Islet of Langerhans (tissue), 1 donor: Measurements from ENCODE around the gene ARHGEF17.

Experiments
- FAIRE-seq: peaks from one replicate; lab custom pipeline; 2011; peaks lifted over from hg19 to GRCh38; lab: Jason Lieb, UNC

Gene ARHGEF17

DNA sequence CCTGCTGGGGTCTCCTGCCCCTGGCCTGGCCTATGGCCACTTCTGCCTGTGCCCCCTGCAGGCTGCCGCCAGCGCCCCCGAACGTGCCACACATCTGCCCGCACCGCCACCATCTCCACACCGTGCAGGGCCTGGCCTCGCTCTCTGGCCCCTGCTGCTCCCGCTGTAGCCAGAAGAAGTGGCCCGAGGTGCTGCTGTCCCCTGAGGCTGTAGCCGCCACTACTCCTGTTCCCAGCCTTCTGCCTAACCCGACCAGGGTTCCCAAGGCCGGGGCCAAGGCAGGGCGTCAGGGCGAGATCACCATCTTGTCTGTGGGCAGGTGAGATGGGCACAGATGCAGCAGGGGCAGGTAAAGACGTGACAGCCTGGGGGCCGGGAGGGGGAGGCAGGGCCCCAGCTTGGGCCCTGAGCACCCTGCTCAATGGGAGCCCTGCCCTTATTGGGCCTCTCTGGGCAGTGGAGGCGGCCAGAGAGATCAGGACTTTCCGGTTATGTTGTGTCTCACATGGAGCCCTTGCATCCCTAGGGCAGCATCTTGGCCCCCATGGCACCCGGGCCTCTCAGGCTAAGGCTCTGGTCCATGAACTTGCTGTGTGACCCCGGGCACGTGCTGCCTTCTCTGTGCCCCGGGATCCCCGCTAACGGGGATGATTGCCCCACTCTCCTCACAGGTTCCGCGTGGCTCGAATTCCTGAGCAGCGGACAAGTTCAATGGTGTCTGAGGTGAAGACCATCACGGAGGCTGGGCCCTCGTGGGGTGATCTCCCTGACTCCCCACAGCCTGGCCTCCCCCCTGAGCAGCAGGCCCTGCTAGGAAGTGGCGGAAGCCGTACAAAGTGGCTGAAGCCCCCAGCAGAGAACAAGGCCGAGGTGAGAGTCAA is 86.6 kb downstream of the ARHGEF17 start:
- FAIRE-seq = no peak

DNA sequence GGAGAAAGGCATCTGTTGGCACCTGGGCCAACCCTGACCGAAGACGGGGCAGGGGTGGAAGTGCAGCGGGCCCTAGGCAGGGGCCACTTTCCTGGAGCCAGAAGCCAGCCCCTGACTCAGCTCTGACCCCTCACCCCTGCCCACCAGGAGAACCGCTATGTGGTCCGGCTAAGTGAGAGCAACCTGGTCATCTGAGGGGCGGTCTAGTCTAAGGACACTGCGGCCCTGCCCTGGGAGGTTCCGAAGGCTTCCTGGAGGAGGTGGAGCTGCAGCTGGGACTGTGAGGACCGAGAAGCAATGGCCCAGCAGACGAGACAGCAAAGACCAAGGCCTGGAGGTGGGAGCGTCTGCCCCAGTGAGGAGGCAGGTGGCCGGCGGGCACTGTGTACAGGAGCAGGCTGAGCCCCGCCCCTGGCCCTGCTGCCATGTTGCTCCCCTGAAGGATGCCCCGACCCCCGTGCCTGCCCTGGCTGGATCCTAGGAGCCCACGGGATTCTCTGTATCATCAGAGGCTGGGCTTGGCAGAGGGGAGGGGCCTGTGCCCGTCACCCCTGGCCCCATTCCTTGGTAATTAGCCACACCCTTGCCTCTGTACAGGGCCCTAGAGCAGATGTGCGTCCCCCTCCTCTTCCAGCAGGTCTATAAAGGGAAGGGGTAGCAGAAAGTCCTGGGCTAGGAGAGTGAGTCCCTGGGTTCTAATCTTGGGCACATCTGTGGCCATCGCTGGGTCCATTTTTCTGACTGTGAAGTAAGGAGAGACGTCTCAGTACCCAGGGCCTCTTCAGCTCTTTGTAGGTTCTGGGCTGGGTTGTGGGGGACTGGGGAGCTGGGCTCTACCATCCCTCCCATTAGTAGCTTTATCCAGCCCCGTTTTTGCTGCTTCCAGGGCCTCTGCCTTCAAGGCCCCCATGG is 87.5 kb downstream of the ARHGEF17 start:
- FAIRE-seq = no peak

DNA sequence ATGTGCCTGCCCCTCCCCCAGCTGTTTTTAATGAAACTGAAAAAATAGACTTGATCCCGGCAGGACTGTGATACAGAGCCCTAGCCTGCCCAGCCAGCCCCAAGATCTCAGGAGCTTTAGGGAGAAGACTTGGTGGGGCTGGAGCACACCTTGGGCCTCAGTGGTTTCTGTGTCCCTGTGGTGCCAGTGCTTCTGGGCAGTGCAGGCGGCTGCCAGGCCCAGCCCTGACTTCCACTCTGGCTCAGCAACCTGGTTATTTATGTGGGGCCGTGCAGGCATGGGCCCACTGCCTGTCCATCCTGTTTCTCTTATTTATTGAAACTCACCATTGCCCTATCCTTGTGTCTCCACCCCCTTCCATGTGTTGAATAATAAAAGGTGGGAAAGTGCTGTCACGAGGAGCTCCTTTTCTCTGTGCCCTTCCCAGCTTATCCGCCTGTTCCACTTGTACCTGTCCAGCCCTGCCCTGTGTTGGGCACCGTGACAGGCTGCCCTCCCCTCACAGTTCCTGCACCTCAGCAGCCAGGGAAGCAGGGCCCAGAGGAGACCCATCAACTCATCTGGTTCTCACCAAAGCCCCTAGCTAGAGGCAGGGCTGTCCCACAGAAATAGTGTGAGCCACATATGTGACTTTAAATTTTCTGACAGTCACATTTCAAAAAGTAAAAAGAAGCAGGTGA is 88.3 kb downstream of the ARHGEF17 start:
- FAIRE-seq = no peak

DNA sequence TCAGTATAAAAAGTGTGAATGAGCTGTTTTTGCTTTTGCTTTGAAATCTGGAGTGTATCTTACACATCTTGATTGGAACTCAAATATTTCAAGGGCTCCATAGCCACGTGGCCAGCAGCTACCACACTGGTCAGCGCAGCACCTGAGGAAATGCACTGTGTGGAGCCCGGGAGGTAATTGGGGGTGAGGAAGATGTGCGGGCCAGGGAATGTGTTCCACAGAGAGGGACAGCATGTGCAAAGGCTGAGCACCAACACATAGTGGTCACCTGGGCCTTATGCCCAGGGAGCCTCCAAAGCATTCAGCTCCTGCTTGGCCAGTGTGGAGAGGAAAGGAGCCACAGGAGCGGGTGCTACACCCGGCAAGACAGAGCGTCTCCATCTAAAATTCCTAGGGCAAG is 88.9 kb downstream of the ARHGEF17 start:
- no peak for FAIRE-seq

DNA sequence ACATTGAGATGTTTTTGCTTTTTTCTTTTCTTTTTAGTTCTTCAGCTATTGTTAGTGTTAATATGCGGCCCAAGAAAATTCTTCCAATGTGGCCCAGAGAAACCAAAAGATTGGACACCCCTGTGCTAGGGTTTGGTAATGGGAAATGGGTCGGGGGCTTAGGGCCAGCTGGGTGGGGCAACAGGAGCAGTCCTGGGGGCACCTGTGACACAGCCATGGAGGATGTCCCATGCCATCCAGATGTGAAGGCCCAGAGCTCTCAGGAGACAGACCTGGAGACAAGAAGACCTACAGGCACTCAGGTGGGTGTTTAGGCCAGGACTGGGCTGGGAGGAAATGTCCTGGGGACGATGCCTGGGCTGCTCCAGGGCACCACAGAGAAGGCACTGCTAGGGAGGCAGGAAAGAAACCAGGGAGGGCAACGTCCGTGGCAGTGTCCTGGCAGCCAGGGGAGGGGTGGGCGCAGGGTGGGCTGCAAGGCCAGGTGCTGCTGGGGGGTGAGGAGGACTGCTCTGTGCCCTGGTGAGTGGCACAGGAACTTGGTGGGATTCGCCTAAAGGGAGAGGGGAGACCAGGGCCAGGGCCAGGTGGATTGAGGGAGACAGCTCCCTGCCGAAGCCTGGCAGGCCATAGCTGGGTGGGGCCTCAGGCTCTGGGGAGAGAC is 89.5 kb downstream of the ARHGEF17 start:
- FAIRE-seq = no peak

DNA sequence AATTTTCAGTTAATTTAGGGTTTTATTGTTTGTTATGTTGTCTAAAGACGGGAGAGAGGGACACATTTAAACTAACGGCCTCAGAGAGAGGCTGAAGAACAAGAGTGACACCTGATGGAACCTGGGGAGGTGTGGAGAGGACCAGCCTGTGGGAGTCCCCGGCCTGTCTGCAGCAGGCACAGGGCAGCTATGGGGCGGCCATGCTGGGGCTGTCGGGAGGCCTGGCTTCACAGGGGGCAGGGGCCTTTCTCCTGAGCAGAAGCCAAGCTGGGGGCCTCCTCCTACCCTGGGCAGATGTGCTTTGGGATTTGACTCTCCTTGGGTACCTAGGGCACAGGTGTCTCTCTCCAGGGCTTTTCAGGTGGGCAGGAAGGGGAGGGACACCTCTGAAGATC is 90.1 kb downstream of the ARHGEF17 start:
- FAIRE-seq = no peak

DNA sequence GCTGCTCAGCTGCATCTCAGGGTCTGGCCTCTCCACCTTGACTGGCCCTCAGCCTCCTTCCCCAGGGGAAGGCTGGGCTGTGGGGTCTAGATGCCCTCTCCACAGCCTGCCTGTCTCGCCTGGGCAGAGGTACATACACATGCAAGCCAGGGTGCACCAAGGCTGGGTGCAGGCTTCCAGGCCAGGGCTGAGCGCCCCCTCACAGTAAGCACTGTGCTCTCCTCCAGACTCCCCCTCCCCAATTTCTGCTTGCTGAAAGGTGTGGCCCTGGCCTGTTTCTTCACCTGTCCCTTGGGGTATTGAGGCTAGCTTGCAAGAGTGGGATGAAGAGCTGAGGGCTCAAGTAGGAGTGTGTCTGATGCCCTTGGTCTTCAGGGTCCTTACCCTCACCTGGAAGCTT is 90.6 kb downstream of the ARHGEF17 start:
- FAIRE-seq = no peak

DNA sequence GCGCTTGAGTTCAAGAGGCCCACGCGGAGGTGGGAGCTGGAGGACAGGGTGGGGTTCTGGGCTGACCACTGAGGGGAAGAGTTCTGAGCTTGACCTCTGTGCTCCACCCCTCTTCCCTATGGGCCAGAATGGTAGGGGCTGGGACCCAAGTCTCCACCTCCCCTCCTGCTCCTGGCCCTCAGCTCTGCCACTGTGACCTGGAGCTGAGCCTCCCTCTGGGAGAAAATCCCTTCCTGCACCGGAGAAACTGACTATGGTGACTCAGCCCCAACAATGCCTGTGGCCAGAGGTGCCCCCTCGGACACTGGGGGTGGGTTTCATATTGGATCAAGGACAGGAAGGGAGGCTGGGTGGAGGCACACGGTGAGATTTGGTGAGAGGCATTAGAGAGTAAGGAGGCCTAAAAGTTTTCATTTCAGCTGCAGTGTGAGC is 91.1 kb downstream of the ARHGEF17 start:
- no peak for FAIRE-seq

DNA sequence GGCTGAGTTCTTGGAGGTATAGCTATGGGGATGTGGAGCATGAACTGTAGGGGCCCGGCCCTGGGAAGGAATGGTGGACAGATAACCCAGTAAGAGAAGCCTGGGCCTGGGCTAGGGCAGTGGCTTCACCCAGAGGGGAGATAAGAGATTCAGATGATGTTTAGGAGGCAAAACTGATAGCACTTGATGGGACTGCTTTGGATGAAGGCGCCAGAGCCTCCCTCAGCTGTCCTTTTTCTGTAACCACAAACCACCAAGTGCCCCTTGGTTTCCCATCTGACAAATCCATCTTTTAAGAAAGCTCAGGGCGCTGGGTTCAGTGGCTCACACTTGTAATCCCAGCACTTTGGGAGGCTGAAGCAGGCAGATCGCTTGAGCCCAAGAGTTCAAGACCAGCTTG is 91.6 kb downstream of the ARHGEF17 start:
- FAIRE-seq = no peak

DNA sequence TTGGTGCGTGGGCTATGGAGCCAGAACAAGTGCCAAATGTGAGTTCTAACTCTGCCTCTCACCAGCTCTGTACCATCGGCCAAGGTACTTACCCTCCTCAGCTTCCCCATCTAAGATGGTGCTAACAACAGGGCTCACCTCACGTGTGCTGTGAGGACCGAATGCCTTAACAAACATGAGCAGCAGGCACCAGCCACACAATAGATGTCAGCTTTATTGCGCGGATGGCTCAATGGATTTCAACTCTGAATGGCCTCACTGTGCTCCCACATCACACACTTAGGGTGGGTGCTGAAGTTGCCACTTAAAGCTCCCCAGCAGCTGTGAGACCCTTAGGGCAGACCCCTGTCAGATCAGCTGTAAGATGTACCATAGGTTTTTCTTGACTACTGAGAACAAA is 92.2 kb downstream of the ARHGEF17 start:
- FAIRE-seq = no peak

DNA sequence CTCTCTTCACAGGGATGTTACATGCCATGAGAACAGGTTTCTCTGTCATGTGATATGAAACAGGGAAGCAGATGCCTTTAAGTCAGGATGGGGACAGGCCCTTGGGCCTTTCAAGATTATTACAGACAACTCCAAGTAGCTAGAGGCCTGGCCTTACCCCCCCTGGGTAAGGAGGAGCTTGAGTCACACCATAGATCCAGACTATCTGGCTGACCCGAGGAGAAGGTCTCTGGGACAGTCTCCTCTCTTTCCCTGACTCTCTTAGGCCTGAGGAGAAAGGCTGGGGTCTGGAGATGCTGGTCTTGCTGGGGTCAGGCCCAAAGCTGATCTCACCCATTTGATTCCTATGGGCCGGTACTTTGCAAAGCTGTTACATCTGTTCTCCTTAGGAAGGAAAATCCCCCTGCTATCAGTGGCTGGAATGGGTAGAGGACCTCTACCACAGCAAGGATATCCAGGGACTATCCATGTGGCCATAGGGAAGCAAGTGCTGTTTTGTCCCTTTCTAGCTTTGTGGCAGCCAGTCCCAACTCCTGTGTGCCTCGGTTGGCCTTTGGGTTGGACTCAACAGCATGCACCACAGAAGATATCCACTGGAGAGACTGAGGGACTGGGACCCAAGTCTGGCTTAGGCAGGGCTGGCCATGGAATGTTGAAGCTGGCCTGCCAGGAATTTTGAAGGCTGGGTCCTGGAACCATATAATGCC is 93.3 kb downstream of the ARHGEF17 start:
- no peak for FAIRE-seq

DNA sequence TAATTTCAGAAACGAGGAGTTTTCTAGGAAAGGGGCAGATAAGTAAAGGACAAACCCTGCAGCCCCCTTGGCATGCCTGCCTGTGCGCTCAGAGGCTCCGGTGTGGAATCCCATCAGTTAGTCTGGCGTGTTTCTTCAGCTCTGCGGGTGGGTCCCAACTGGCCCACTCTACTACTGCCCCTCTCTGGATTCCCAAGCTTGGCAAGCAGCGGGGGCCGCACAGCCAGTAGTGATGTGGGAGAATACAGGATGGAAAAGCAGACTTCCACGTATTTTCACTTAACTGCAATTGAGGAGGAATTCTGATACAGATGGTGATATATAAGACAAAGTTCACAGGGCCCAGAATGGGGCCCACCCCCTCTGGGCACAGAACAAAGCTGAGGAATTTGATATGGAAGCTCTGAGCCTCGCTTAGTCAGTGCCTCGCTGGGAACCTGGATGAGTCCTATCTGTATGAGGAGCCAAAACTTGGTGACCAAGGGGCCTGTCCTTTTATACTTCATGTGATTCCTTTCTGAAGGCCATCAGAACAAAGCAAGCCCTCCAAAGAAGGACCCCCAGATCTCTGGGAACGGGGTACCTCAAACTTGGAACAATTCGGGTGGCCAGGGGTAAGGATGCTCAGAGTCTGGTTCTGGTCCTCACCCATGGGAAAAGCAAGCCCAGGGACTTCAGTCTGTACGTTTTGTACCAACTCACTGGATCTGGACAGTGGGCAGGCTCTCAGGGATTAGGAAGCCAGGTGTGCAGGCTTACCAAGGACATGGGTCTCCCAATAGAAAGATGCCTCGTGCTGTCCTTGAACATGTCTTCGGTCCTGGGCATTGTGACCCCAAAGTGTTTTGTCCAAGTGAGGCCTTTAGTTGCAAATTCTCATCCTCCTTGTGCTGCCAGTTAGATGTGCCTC is 94.1 kb downstream of the ARHGEF17 start:
- no peak for FAIRE-seq

DNA sequence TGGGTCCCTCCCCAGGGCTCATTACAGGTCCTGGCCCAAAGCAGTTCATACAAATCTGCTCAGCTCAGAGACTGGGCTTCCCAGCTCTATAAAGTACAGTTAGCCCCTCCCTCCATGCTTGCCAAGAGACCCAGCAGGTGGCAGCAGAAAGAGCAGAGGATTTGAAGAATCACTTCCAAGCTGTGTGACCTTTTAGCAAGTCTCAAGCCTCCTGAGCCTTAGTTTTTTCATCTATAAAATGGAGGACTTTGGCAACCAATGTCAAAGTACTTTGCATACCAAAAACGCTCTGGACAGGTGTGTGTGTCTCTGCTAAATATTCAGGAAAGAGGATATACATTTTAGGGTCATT is 94.7 kb downstream of the ARHGEF17 start:
- no peak for FAIRE-seq

DNA sequence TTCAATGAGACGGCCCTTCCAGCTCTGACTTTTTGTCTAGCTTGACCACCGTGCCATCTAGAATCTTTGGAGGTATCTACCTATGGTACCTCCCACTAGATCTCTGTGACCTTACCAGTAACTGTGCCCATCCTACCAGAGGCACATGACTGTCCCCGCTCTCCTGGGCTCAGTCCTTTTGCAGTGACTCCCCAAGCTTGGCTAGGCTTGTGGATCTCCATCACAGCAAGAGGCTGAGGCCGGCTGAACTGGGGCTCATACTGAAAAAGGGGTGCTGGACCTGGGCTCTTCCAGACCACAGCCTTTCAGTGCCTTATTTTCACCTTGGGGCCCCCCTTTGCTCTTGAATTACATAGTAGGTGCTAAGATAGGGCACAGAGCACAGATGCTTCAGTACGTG is 95.5 kb downstream of the ARHGEF17 start:
- FAIRE-seq = no peak

DNA sequence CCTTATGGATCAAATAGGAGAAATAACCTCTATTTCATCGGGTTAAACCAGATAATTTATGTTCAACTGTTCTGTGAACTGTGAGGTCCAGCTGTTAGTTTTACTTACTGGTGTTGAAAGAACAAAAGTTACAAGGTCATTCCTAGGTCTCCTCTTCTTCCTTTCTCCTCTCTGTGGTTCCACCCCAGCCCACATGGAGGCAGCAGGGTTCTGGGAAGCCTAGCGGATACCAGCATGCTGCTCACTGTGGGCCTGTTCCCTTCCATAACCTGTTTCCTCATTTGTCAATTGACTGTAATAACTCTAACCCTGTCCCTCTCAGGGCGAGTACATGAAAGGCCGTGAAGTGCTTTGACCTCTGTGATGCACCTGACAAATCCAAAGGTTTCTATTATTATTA is 96.0 kb downstream of the ARHGEF17 start:
- FAIRE-seq = no peak

DNA sequence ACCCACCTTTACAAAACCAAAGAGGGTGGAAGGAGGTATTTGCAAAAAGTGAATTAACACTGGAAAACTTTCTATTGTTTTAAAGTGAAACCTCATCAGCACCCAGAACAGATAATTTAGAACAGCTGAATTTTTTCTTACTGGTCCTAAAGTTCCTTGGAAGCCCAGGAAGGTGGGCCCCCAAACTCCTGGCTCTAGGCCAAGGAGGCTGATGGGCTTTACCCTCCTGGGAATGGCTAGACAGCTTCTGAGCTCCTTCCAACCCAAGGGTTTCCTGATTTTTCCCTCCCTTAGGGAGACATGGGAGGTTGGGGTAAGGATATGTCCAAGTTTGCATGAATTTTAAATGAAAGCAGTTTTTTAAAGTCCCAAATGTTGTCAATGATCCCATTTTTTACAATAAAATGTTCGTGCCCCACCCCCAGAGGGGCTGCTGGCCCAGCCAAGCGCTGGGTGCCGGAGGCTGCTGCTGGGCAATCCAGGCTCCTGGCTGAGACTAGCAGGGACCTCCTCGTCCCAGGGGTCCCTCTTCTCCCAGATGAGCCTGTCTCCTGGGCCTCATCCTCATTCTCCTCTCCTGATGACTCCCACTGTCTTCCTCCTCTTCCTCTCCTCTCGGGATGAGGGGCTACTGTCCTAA is 96.5 kb downstream of the ARHGEF17 start:
- no peak for FAIRE-seq

DNA sequence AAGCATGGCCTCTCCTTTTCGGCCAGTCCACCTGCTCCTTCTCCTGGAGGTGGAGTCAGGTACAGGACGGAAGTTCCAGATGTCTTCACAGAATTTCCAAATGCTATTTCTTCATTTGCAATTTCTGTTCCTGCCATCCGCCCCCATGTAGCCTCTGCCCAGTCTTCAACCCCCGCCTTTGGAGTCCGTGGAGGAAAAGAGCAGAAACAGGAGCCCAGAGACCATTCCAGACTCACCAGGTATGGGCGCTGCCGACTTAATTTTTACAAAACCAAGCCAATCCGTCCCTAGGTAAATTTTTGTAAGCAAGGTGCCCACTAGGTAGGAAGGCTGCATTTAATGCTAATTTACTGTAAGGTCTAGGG is 97.1 kb downstream of the ARHGEF17 start:
- no peak for FAIRE-seq

DNA sequence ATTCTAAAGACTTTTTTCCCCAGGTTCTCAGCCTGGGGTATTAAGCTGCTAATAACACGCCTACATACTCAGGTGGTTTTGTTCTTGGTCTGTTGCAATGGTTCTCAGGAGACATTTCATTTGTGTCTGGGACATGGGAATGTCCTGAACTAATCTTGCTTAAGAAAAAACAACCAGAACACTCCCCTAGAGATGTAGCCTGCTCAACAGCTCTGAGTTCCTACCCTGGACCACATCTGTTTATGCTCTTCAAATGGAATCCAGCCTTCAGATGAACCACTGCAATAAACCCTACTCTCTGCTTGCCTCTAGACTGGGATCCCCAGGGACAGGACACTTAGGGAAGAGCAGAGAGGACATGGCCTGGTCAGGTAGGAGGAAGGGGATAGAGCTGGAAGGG is 98.1 kb downstream of the ARHGEF17 start:
- FAIRE-seq = no peak

DNA sequence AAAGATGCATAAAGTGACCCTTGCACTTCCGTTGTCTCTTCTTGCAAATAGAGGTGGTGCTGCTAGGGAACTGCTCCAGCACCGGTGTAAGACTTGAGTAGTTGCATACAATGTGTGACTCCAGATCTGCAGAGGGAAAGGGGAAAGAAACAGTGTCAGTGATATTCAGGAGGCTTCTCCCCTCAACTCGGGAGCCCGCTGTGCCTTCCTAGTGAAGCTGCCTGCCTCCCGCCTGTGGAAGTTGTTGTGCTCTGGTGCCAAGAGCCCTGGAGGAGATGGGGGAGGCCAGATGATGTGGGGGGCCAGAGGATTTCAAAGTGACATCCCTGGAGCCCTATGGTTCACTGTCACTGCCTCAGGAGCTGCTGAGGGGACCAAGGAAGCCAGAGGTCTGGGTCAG is 98.5 kb downstream of the ARHGEF17 start:
- no peak for FAIRE-seq

DNA sequence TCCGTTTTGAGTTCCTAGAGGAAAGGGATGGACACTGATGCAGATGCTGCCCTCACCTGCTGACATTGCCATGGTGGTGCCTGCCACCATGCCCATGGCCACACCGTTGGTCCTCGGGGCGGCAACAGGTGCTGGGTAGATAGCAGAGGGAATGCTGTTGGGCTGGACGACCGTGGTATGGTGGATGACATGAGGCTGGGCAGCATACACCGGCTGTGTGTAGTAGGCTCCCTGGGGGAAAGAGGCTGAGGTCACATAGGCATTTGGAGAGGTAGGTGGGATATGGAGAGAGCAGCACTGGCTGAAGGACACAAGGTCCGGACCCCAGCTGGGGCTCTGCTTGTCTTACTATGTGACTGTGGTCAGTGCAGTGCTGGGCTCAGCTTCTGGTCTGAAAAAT is 101.4 kb downstream of the ARHGEF17 start:
- FAIRE-seq = no peak
